GM19351 (cell line): ENCODE measurements around the gene PTGR2.
"Not testable (repeated sequence)": the region's sequence is repeated elsewhere in the genome, so short reads cannot be mapped to it uniquely, and the experiment has no call there.

Experiments used
- ATAC-seq: cut with Tn5 transposase; IDR thresholded peaks from one replicate; pipeline ENCODE4 v1.9.1; 2021; ENCODE audit warnings: mild to moderate bottlenecking, moderate library complexity; ENCODE audit not compliant: unreplicated experiment

The PTGR2 gene

DNA sequence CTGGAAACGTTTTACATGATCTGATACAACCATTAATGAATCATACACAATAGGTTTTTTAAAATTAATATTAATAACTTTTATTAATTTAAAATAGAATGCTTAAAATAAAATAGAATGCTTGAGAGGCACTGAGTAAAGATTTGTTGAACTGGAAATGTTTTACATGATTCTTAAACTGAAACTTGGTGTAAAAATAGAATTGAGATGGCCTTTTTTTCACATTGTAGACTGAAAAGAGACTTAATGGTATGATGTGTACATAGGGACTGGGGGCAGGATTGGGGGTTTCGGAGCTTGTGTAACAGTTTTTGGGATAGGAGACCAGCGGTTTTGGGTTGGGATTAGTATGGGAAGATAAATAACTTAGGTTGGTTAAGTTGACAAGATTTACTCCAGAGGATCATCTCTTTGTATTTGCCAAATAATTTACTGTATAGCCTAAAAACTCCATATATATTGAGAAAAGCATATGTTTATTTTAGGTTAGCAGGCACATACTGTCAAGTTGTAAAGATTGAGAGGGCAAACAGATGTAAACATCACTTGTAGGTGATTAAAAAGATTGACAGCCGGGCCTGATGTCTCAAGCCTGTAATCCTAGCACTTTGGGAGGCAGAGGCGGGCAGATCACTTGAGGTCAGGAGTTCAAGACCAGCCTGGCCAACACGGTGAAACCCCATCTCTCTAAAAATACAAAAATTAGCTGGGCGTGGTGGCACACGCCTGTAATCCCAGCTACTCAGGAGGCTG is 33.0 kb downstream of the PTGR2 start:
- ATAC-seq: no peak

DNA sequence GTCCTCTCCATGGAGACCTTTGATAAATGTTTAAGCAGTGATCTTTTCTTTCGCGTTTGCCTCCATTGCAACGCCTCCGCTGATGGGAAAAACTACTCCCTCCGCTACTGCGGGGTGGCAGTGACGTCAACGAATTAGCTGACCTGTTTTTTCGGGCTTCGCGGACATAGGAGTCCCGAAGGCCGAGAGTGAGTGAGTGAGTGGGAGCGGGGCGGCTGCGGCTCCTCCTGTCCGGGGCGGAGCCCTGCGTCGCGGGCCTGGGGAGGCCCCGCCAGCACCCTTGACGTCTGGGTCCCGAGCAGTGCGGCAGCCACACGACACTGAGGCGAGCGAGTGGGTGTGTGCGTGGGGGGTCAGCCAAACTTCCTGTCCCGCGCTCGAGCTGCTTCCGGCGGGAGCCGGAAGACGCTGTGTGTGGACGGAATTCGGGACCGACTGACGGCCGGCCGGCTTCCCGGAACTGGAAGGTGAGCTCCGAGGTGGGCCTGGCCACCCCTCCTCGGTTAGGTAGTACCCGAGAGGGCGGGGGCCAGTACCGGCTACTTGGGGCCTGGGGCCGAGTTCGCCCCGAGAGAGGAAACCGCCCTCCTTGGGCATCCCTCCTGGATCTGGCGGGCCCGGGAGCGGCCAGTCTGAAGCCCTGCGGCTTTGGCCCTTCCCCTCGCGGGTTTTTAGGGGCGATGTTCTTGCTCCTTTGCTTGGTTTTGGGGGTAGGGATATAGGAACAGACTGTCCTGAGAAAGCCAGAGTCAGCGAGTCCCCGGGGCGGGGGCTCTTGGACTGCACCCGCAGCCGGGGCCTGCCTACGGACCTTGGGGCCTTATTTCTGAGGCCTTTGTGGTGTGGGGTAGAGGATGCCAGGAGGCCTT is 35.1 kb downstream of the PTGR2 start, which contains the start of gene ZNF410:
TSS of gene ZNF410 (plus strand) at position 411 of the 869 bp plus-strand sequence. CDS start 5,317 bp downstream, outside the sequence.
- ATAC-seq: peak; percentile 97

DNA sequence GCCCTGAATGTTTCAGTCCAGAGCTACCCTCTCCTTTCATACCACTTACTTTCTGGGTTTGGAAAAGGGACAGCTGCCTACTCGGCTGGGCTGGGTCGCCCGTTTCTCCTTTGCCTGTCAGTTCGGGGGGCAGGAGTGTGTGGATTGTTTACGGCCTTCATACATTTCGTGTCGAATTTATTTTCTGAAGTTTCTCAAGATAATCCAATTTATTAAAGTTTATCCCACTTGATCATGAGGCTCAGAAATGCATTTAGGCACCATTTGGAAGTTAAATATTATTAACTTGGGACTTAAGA is 35.6 kb downstream of the PTGR2 start:
- no peak for ATAC-seq

DNA sequence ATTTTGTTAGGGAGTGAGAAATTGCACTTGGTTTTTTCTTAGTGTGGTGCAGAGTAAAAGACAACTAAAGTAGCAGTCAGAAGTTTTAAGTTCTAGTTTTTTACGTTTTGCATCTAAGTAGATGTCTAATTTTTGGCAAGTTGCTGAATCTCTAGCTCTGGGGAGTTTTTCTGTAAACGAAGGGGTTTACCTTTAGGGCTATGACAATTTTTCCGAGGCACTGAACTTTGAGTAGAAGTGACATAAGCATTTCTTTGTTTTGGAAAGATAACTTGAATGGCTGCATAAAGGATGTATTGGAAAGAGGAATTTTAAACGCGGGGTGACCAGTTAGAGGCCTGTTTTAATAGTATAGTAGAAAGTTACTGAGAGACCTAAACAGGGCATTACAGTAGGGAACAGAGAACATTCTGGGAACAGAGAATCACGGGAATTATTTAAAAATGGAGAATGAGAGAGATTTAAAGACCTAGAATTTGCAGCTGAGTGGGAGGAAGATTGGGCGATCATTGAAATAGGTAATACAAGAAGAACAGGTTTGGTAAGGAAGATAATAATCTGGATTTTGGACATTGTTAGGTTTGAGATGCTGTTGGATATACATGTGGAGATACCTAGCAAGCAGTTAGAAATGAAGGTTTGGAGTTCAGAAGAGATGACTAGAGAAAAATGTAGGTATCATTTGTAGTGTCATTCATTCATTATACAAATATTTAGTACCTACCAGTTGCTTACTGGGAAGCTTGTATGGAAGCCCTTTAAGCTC is 36.2 kb downstream of the PTGR2 start:
- no peak for ATAC-seq

DNA sequence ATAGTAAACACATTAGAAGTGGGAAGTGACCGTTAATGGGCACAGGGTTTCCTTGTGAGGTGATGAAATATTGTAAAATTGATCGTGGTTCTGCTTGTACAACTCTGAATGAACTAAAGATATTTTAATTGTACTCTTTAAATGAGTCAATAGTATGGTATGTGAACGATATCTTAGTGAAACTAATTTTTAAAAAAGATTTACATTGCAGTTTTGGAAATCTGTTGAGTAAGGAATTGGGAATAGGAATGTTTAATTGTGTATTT is 36.8 kb downstream of the PTGR2 start:
- no peak for ATAC-seq

DNA sequence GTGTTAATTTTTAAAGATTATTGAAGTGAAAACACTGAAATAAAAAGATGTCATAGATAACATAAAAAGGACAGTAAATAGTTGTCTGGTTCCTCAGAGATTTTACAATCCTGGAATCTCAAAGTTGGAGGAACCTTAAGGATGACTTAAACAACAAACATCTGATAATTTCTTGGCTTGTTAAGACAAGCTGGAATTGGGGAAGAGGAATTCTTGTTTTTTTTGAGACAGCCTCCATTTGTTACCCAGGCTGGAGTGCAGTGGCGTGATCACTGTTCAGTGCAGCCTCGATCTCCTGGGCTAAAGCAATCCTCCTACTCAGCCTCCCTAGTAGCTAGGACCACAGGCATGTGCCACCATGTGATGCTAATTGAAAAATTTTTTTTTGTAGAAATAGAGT is 37.3 kb downstream of the PTGR2 start:
- no peak for ATAC-seq

DNA sequence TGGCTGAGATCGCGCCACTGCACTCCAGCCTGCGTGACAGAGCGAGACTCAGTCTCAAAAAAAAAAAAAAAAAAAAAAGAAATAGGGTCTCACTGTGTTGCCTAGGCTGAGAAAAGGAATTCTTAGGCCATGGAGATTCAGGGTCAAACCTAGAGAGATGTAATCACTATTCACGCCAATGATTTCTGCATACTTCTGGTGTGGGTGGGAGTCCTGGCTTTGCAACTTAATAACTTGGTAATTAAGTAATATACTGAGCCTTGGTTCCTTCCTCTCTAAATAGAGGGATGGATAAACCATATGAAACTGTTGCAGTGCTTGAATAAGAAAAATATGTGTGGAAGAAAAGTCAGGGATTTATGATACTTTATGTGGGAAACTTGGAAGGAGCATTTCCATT is 37.7 kb downstream of the PTGR2 start:
- no peak for ATAC-seq

DNA sequence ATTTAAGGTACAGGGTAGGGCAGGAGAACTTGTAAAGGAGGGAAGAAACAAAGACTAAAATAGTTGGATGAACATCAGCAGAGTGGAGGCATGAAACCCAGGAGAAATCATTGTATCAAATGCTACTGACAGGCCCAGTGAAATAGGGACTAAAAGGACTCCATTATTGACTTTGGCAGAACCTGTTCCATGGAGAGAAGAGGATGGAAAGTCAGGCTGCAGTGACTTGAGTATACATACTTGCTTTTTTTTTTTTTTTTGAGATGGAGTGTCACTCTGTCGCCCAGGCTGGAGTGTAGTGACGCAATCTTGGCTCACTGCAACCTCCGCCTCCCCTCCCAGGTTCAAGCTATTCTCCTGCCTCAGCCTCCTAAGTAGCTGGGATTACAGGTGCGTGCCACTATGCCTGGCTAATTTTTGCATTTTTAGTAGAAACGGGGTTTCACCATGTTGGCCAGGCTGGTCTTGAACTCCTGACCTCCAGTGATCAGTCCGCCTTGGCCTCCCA is 42.6 kb downstream of the PTGR2 start:
- not testable (repeated sequence) for ATAC-seq

DNA sequence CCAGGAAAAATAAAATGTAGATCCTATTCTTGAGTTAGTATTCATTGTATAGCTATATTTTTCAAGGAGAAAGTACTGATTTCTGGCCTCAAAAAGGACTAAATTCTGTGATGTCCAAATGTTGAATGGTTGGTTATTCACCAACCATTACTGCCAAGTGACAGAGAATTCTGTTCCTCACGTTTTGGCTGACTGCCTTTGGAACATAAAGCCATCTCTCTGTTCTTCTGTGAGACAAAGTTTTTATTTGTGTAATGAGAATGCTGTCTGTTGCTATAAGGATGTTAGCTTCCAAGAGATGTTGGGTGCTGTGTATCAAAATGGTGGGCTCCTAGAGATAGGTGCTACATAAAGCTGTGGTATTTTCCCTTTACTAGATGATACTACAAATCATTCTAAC is 44.3 kb downstream of the PTGR2 start:
- ATAC-seq: no peak

DNA sequence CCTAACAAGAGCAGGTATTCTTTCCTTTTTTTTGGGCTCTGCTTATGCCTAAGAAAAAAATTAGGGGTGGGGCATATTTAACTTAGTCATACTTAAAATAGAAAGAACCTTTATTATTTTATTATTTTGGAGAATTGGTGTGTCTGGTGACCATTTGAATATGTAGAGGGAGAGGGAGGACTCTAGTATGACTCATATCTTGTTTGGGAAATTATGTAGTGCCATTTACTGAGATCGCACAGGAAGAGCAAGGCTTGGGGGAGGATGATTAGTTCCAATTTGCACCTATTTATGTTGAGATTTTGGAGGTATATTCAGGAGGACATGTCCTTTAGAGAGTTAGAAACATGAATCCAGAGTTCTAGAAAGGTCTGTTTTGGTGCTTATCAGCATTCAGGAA is 44.9 kb downstream of the PTGR2 start:
- ATAC-seq: no peak

DNA sequence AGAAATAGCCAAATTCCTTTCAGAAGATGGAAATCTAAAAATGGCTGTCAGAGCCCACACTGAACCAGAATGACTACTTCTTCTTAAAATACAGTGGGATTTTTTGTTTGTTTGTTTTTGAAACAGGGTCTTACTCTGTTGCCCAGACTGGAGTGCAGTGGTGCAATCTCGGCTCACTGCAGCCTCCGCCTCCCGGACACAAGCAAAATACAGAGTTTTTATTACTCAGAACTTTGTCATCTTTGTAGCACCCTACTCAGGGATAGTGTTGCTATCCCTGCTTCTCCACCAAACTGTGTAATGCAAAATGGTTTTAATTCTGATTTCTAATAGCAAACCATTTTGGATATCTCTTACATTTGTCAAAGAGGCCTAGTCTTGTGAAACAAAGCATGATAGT is 51.4 kb downstream of the PTGR2 start:
- ATAC-seq: no peak

DNA sequence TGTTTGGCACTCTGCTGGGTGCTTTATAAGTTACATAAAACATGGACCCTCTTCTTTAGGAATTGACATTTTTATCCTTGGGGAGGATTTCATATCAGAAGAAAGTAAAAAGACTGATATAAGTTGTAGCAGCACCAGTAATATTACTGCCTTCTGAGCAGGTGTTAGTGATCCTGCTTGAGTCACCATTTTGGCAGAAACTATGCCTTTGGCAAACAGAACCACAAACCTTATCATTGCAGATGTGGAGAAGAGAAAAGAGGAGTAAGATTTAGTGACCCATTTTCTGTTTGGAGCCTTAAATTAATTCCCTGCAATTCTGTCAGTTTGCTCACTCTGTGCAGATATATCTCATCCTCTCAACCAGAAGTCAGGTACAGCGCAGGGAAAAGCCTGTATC is 58.0 kb downstream of the PTGR2 start:
- ATAC-seq: no peak

DNA sequence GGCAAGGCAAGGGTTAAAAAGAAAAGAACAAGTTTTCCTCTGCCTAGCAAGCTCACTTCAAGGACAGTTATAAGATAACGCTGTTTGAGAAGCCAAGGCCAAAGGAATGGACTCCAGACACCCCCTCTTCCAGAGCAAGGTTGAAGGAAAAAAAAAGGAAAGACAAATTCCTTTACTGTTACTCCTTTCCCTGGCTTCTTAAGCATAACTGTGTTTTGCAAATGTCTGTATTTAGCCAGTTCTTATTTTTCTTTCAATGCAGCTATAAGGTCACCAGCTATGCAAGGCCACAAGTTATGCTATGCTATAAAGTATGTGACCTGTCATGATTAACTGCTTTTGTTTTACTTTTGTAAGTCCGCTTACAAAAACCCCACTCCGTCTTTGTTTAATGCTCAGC is 61.6 kb downstream of the PTGR2 start:
- ATAC-seq: no peak

DNA sequence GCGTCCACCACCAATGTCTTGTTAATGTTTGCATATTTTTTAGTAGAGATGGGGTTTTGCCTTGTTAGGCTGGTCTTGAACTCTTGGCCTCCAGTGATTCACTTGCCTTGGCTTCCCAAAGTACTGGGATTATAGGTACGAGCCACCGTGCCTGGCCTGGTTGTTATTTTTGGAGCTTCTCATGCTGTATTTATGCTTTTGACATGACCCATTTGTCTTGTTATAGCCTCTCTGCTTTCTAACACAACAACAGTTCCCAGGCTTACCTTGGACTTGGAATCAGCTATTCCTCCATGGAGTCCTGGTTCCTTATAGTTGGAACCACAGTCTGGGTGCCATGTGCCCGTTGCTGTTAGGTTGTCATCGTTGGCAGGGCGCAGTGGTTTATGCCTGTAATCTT is 64.7 kb downstream of the PTGR2 start:
- ATAC-seq: no peak

DNA sequence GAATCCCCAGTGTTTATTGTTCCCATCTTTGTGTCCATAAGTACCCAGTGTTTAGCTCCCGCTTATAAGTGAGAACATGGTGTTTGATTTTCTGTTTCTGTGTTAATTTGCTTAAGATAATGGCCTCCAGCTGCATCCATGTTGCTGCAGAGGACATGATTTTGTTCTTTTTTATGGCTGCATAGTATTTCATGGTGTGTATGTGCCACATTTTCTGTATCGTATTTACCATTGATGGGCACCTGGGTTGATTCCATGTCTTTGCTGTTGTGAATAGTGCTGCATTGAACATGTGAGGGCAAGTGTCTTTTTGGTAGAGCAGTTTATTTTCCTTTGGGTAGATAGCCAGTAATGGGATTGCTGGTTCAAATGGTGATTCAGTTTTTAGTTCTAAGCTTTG is 67.8 kb downstream of the PTGR2 start:
- ATAC-seq: not testable (repeated sequence)

DNA sequence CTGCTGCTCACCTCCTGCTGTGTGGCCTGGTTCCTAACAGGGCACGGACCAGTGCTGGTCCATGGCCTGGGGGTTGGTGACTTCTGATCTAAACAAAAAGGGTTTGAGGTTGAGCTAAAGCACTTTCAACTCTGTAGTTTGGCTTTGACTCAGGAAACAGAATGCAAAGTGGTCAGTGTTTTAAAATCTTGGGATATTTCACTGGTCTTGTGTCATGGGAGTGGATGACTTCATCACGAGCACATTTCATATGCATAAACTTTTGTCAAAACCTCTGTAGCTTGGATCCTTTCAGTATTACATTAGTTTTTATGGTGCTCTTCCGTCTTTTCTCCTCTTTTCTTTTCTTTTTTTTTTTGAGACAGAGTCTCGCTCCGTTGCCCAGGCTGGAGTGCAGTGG is 72.7 kb downstream of the PTGR2 start:
- ATAC-seq: no peak
